ENCODE measurements around the gene NDUFV3.
"Not testable (repeated sequence)": the region's sequence is repeated elsewhere in the genome, so short reads cannot be mapped to it uniquely, and the experiment has no call there.

NDUFV3 gene
- 23.1 to 37.2 (median 31.1) reads per million in 4 donors for total RNA-seq

GRCh38 chr21:42892931-42893755 lies at the start of gene NDUFV3:
Gene NDUFV3 (plus strand): TSS chr21:42893309. CDS start chr21:42893334, 25 bp downstream.
- peak; percentile 100 for DNase-seq

GRCh38 chr21:42844411-42845113 lies 48.5 kb upstream of the NDUFV3 start:
- no peak for DNase-seq

GRCh38 chr21:42845296-42845965 lies 47.7 kb upstream of the NDUFV3 start:
- no peak for DNase-seq

GRCh38 chr21:42846221-42846620 lies 46.9 kb upstream of the NDUFV3 start:
- DNase-seq = no peak

GRCh38 chr21:42847051-42847707 lies 45.9 kb upstream of the NDUFV3 start:
- DNase-seq = no peak

GRCh38 chr21:42847726-42848125 lies 45.4 kb upstream of the NDUFV3 start:
- DNase-seq = no peak

GRCh38 chr21:42848144-42848931 lies 44.8 kb upstream of the NDUFV3 start:
- not testable (repeated sequence) for DNase-seq

- DNase-seq = no peak
Measured at GRCh38 chr21:42848932-42849758, 44.0 kb upstream of the NDUFV3 start.

GRCh38 chr21:42849759-42850412 lies 43.2 kb upstream of the NDUFV3 start:
- DNase-seq = no peak

- DNase-seq = no peak
Measured at GRCh38 chr21:42850463-42850862, 42.6 kb upstream of the NDUFV3 start.

- DNase-seq = peak in 1 of 5 donors; percentile 23
Measured at GRCh38 chr21:42850866-42851391, 42.2 kb upstream of the NDUFV3 start.

GRCh38 chr21:42851812-42852665 lies 41.1 kb upstream of the NDUFV3 start:
- no peak for DNase-seq

GRCh38 chr21:42852925-42853570 lies 40.1 kb upstream of the NDUFV3 start:
- DNase-seq = no peak

- no peak for DNase-seq
Measured at GRCh38 chr21:42853621-42854020, 39.5 kb upstream of the NDUFV3 start.

- no peak for DNase-seq
Measured at GRCh38 chr21:42854246-42855010, 38.7 kb upstream of the NDUFV3 start.

- DNase-seq = no peak
Measured at GRCh38 chr21:42855171-42855936, 37.8 kb upstream of the NDUFV3 start.

- no peak for DNase-seq
Measured at GRCh38 chr21:42855937-42856335, 37.2 kb upstream of the NDUFV3 start.

Data from T-helper 1 cell (primary cell).